GM12873 (cell line): ENCODE measurements around the gene DNMBP.

Experiments
- CTCF ChIP-seq: IDR thresholded peaks from 2 replicates; pipeline ENCODE4 v1.5.1; 2012; ENCODE audit warnings: low read depth, mild to moderate bottlenecking, moderate library complexity, low read length, control low read depth; ENCODE audit not compliant: insufficient read depth; ENCODE audit errors: missing control alignments

DNMBP gene

GRCh38 chr10:99927721-99928280 is 81.9 kb downstream of the DNMBP start:
- TF ChIP-seq CTCF = no peak

GRCh38 chr10:99926925-99927720 is 82.6 kb downstream of the DNMBP start:
- TF ChIP-seq CTCF = no peak

GRCh38 chr10:99924451-99925255 is 85.1 kb downstream of the DNMBP start:
- no peak for TF ChIP-seq CTCF

- TF ChIP-seq CTCF = no peak
These were observed 87.8 kb downstream of the DNMBP start for GRCh38 chr10:99921948-99922347.

- no peak for TF ChIP-seq CTCF
These were observed 88.8 kb downstream of the DNMBP start for GRCh38 chr10:99920901-99921300.

GRCh38 chr10:99920486-99920885 is 89.3 kb downstream of the DNMBP start:
- no peak for TF ChIP-seq CTCF
